UCSD-AML1 (cell line): ENCODE data around the gene SH3RF3.

Source experiments
- DNase-seq: peaks from one replicate; lab custom pipeline; 2025; ENCODE audit not compliant: unreplicated experiment; lab: John Stamatoyannopoulos, UW

SH3RF3 gene

DNA sequence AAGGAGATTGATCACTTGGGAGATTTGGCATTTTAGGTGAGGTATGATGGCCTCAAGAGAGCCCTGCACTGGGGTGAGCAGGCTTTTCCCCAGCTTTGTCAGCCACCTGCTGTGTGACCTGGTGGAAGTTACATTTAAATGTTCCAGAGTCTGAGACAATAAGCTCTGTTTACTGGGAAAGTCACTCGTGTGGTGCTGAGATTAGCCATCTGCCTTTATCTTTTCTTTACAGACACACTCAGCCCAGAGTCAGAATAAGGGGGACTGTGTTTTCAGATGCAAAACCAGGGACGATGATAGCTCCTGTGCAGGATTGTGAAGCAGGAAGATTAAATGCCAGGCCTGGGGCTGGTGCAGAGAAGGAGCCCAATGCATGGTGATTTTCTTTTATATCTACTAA is 47.9 kb downstream of the SH3RF3 start:
- no peak for DNase-seq

DNA sequence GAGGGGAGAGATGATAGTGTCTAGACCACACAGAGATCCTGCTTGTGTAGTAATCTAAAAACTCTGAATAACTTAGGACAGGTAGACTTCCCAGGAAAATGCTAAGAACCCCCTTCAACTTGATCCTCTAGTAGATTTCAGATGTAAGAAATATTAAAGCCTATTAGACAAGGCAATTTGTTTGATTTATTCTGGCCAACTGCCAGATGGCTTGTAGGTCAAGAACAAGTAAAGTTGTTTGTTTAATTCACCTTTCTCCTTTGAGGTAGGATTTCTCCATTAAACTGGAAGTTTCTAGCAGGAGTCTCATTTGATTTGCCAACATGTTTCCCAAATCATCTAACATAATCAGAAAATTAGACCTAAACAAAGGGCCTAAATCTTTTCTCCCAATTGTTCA is 48.6 kb downstream of the SH3RF3 start:
- no peak for DNase-seq

DNA sequence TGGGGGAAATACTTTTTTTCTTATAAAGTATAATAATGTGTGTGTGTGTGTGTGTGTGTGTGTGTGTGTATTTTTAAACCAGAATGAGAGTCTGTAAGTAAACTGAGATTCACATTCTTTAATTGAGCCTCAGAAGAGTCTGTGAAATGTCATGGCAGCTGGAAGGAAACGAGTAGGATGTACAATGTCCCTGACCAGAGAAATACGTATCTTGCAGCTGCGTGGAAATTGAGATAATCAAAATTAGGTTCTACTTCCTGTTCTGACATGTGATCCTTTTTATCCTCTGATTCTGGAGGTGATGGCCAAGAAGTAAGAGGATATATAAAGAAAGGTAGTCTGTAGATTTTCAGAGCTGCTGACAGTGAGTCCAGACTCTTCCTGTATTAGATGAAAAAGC is 50.0 kb downstream of the SH3RF3 start:
- DNase-seq, result no peak

DNA sequence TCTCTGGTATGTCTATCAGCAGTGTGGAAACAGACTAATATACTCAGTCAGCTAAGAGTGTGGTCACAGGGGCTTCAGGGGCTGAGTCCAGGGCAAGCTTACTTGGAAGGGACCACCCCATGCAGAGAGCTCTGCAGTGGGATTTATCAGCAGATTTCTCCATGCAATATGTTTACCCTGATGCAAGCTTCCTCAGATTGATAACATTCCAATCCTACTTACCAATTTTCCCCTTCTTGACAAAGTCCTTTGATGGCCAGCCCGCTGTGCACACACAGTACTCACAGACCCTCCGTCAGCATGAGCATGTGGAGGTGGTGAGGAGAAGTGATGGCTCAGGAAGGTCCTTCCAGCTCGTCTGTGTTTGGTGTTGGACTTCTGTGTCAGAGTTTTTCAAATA is 51.8 kb downstream of the SH3RF3 start:
- no peak for DNase-seq

DNA sequence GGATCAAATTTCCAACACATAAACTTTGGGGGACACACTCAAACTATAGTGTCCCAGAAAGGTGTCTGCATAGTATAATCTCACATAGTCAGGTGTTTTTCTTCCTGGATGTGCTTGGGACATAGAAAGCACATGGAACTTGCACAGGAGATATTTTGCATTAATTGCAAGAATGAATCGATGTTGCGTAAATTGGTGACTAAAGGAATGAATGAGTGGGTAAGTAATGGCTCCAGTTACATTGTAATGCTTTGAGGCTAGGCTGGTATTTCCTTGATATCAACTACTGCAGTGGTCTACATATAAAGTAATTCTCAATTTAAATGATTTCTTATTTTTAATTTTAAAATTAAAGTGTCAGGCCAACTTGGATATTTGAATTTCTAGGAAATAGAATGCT is 53.4 kb downstream of the SH3RF3 start:
- DNase-seq, result no peak

DNA sequence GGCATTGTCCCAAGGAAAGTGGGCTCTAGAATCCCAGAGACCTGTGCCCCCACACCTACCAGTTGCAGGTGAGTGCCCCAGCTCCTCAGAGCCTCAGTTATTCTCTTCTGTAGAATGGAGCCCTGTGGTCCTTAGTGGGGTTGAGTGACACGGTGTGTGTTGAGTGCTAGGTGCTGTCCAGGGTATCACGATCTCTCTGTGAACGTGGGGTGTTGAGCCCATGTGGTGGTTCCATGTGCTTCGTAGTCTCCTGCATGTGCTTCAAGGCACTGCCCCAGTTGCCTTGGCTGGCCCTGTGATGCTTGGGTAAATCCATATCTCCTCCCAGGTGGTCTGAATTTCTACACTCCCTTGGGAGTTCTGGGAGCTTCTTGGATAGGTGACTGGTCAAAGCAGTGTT is 54.9 kb downstream of the SH3RF3 start:
- DNase-seq, result no peak

DNA sequence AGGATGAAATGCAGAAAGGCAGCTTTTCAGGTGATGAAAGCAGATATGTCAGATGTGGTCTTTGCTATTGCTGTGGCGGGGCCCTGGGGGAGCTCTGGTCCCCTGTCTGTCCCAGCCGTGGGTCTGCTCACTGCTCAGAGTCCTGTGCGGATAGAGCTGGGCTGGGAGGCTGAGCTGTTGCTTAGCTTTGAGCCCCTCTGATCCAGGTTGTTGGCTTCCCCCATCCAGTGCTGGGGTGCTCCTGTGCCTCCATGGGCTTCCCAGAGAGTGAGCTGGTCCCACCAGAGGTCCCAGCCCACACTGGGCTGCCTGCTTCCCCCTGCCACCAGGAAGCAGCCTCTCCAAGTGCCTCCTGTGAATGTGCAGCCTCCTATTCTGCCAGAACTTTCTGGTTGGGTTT is 55.4 kb downstream of the SH3RF3 start:
- no peak for DNase-seq

DNA sequence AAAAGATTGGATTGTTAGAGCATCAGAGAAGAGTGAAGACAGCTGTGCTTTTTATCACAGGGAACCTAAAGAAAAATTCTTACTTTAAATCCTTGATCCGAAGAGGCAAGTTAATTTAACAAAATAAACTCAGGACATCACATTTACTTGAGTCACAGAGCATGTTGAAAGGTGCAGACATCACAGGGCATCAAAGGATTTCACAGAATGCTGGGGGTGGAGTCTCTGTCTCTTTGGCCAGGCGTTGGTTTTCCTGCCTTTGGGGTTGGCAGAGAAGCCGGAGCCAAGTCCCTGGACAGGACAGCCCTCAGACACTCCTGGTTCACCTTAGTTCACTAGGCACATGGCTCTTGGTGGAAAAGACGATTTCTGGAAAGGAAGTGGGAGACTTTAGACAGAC is 56.3 kb downstream of the SH3RF3 start:
- DNase-seq, result no peak

DNA sequence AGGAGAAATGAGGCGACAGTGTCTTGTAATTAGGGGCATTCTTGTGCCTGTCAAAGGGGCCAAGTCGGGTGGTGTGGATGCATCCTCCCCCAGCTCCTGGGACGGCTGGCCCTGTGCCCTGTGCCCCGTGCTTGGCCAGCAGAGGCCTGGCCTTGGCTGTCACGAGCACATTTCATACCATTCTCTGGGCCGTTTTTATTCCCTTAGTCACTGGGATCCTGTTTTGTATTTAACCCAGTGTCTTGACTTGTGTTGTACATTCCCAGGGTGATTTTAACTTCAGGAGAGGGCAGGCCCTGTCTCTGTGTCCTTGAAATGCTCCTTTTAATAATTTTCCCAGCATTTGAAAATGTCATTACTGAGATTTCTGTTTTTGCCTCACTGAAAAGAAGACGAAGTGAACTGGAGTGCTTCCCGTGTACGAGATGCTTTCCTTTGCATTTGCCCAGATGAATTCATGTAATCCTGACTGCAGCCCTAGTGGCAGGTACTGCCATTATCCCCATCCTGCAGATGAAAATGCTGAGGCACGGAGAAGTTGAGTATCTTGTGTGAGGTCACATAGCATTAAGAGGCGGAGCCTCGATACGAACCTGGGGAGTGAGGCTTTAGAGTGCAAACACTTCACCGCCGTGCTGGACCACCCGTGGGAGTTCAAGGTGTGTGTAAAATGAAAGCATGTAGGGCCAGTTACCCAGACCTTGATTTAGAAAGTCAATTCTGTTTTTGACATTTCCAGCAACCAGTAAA is 57.0 kb downstream of the SH3RF3 start:
- DNase-seq, result no peak

DNA sequence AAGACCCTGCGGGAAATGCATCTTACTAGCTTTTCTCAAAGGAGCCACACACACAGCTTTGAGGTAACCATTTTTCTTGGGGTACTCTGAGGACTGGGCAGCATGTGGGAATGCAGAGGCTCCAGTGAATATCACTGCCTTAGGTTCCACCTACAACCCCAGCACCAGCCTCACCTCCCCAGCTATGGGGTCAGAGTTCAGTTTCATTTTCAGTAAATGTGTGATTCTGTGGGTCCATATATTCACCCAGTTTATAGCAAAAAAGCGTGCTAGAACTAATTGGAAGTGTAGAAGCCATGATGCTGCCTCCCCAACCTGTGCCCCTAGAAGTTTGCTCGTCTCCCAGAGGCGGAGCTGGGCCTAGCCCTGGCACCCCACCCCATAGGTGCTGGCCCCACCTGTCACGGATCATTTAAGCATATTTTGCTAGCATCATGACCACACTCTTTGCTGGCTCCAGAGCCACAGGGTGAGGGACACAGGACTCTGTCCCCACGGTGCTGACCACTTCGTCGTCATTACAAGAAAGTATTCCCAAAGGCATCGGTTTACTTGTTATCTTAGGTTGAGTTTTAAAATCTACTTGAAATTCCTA is 57.7 kb downstream of the SH3RF3 start:
- DNase-seq, result no peak

DNA sequence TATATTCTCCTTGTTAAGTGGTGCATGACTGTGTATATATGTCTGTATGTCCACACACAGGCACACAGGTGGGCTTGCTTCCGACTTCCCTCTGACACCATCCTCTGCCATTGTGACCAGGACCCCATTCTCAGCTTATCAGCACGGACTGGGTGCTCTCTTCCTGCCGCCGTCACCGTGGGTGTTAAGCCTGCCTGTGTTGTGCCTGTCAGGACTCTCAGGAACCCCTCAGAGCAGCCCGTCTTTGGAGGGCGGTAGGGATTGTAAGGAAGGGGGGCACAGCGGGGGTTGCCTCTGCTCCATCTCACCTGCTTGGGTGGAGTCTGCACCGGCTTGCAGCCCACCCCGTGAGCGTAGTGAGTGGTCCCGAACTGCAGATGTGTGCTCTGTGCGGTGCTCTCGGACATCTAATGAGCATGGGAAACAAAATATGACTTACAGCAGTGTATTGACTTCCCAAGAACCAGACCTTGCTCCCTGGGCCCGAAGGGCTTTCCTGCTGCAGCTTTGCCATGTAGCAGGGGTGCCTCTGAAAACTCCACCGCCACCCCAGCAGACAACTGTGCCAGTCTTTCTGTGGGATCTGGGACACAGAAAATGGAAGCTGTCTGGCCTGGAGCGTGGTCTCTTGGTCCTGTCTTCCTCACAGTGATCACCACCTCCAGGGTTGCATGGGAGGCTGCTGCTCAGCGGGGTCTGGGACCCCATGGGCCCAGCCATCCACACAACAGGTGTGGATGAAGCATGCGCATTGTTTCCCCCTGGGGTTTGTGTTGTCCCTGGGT is 58.9 kb downstream of the SH3RF3 start:
- no peak for DNase-seq

DNA sequence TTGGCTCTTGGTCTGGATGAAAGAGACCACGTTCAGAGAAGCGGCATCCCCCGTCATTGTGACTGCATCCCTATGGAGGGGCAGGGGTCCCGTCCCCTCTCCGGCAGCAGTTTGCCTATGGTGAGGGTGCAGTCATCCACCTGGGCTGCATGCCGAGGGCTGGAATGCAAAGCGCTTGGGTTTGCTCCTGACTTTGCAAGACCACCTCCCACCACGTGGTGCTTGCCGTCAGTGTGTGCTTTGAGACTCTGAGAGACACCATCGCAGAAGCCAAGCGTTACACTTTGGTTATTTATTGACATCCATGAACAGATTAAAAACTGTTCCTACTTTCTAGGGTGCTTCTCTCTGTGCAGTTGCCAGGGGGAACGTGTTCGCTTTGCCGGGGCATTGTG is 59.5 kb downstream of the SH3RF3 start:
- DNase-seq, result no peak

DNA sequence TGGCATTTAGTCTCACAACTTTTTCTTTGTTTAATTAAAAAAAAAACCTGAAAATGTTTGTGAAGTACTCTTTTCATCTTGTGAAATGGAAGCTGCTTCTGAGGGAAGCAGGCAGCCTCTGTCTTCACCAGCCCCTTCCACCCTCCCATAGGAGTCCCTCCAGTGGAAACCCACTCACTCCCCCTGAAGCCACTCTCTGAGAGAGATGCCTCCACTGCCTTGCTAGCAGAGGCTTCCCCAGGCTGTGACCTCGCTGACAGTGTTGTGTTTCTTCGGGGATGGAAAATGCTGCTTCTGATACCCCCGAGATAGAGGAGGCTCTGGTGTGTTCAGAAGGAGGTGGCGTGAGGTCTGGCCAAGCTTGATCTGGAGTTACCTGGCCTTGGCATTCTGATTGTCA is 59.9 kb downstream of the SH3RF3 start:
- no peak for DNase-seq

DNA sequence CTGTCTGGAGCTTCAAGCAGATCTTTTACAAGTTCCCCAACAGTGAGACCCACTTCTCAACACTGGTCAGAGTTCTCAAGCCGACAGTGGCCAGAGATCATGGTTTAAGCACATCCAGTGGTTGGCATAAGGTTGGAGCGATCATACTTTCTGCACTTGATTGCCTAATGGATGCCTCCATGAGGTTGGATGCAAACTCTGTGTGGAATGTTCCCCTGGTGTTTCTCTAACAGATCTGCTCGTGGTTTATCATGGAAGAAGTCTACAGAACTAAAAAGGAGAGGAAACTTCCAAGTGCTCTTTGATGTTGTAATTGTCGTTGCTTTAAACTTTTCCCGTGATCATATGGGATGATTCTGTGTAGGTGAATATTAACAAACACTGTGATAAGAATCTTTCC is 60.7 kb downstream of the SH3RF3 start:
- DNase-seq, result no peak

DNA sequence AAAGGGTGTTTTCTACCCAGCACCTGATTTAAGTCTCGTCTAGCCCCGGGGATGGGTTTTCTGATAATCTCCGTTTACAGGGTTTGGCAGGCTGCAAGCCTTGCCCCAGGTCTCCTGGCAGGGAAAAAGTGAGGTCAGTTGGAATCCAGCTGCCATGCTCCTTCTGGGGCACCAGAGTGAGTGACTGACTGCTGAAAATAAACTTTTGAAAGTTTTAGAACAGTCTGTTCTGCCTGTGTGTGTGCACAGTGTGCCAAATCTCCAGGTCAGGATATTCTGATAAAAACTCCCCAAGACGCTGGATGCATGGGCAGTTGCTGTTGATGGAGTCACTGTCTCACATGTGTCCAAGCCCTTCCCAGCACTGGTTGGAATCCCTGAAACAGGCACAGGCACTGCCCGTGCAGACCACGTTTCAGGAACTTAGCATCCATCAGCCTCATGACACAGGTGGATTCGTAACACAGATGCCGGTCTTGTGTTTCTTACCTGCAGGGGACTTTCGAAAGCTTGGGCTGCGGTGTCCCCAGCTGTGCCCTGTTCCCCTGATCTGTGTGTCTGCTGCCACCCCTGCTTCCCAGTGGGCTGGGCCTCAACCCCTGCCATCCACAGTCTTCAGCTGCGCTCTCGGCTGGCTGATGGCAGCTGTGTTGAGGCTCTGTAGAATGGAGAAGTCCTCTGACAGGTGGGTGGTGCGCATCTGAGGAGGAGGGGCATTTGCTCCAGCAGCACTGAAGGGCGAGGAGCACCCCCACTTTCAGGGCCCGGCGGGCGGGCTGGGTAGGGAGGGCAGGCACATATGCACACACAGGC is 65.0 kb downstream of the SH3RF3 start:
- no peak for DNase-seq

DNA sequence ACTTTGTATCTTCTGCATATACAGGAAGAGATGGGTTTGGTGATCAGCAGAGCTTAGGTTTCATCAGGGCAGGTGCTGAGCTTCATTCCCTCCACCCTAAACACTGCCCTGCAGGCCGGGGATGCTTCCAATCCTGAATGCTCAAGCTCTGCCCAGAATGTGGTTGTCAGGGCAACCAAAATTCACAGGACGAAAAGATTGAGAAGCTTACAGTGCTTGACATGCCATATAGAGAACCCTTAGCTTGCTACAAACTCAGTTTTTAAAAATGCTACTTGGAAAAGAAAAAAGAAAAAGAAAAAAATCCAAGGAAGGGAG is 65.6 kb downstream of the SH3RF3 start:
- no peak for DNase-seq

DNA sequence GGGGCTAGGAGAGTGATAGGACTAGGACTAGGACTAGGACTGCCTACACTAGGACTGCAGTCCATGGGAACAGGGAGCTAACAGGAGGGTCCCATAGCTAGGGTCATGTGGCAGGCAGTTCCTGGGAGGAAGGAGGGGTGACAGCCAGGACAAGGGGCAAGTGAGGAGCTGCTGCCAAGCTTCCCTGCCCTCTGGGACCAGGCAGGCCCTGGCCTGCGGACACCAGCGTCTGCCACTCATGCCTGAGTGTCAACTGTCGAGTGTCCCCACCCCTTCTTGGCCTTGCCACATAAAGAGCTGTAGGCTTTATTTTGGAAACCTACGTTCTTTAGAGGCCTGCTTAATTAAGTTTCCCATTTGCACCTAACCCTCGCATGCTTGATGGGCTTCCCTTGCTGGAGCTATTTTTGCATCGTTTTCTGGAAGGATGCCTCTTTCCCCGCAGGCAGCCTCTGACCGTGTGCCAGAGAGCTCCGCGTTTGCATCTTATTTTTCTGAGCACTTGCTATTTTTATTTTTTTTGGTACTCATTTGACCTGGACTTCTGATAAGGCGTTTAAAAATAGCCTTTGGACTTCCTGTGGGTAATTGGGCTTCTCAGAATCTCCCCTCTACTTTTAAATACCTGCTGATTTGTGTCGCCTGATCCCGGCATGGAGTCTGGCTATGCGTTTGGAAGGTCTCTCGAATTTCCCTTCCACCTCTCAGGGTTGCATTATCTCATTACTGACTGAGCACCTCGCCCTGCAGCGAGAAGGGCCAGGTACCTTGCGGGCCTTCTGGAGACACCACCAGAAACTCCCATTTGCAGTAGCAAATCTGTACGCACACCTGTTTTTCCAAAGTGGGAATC is 66.4 kb downstream of the SH3RF3 start:
- no peak for DNase-seq

DNA sequence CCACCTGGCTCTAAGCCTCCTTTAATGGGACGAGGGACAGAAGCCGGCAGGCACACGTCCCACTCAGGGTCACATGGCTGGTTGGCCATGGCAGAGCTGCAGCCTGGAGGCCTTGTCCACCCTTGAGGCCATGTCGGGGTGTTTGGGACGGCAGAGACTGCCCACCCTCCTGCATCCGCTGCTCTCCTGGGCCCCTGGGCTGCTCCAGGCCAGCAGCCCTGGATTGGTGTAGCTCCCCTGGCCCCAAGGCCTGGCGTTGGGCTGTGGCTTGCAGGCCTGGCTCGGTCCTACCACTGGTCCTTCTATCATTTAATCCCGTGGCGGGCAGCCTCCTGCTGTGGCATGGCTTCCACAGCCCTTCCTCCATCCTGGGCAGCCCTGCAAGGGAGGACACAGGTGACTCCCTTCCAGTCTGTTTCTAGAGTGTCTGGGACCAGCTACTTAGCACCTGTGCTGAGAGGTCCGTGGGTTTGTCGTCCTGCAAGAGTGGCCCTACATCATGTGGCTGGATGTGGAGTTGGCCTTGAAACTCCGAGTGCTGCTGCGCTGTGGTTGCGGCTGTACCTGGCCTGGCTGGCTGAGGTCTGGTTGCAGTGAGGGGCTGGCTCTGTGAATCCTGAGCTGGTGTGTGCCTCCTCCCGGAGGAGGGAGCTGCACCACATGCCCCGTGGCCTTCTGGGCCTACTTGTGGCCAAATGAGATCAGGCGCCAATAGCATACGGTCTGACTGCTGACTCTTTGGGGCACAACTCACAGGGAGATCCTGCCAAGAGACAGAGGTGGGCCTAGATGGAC is 67.3 kb downstream of the SH3RF3 start:
- no peak for DNase-seq

DNA sequence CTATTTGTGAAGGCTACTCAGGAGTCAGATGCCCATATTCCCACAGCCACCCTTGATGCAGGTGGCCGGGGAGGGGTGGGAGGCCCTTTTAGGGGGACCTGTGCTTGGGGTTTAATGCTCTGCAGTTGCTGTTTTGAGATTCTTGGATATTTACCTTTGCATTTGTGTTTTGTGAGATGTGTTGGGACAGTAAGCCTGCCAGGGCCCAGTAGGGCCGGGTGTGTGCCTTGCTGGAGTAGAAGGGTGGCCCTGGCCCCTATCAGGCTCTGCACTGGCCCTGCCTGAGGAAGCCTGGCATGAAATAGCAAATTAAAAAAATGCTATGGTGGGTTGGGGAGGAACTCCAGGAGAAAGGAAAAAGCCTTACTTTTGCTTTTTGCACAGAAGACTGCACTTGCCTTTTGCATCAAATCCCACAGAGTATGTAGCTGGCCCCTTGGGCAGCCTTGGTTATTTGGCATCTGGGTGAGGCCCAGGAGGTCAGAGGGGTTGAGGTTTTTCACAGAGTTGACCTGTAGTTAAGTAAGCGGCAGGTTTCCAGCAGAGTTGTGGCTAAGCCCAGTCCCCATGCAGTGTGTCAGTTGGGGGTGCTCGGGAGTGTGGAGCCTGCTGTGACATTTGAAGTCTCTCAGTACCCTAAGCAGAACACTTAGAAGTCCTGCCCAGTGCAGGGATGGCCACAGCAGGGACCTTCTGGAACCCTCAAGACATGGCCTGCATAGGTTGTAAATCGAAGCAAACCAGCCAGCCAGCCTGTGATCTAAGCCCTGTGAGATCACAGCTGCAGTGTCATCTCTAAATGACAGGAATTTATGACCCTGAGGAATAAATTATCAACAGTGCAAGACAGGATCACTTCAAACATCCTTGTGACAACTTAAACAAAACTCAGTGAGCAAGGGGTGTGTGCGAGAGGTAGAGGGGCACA is 68.8 kb downstream of the SH3RF3 start:
- no peak for DNase-seq
